Tibial artery (tissue), 4 donors: Measurements from ENCODE around the gene SPSB1.

ENCODE experiments used
- DNase-seq, 2 donors: peaks; one replicate each; pipeline ENCODE4 v3.0.0-alpha.2; 2019
- H3K27ac ChIP-seq, 2 donors: fragments of 200-600 bp; sonication (generic) in 1 of 2; 1 replicate in 1 of 2; 2 replicates in 1 of 2; pipeline ENCODE4 v1.5.1; 2018 to 2019; ENCODE audit warnings: mild to moderate bottlenecking in 1 of 2
- H3K27me3 ChIP-seq, 2 donors: fragments of 200-600 bp; sonication (generic) in 1 of 2; one replicate each; pipeline versions ENCODE4 v1.5.1 to v1.6.0; 2016 to 2019
- H3K36me3 ChIP-seq, 3 donors: fragments of 200-600 bp; sonication (generic) in 2 of 3; one replicate each; pipeline ENCODE4 v1.5.1; 2016 to 2019; ENCODE audit warnings: mild to moderate bottlenecking in 2 of 3
- H3K4me1 ChIP-seq, 4 donors: fragments of 200-600 bp; sonication (generic) in 2 of 4; 1 replicate in 3 of 4; 2 replicates in 1 of 4; pipeline ENCODE4 v1.5.1; 2016 to 2019
- H3K4me3 ChIP-seq, 2 donors: fragments of 200-600 bp; sonication (generic) in 1 of 2; 1 replicate in 1 of 2; 2 replicates in 1 of 2; pipeline ENCODE4 v1.5.1; 2018 to 2019; ENCODE audit warnings: mild to moderate bottlenecking in 2 of 2
- H3K9me3 ChIP-seq, 3 donors: fragments of 200-600 bp; sonication (generic) in 1 of 3; one replicate each; pipeline ENCODE4 v1.5.1; 2016 to 2019
- CTCF ChIP-seq, 2 experiments: fragments of 200-600 bp in 1 of 2; fragments of 450-650 bp in 1 of 2; IDR thresholded peaks; one replicate each; pipeline ENCODE4 v1.5.1; 2017 to 2019; ENCODE audit warnings: antibody characterized with exemption in 2 of 2, mild to moderate bottlenecking in 1 of 2, moderate library complexity in 1 of 2
- intact Hi-C: fragments of 100-400 bp; cut with DNase I; formaldehyde crosslinking; loops from one replicate; pipeline ENCODE4 v1.15.0; 2023; ENCODE audit warnings: low total_unique reads

SPSB1 gene

GRCh38 chr1:9275567-9276034 lies 17.1 kb upstream of the SPSB1 start:
- no peak for TF ChIP-seq CTCF (IDR thresholded peaks at IDR 0.05)
- Histone ChIP-seq H3K27me3 (no peaks in the 10 kb centered on the region), H3K4me3 (no peak overlapping the region), H3K36me3 (peaks cover 0 to 19% (median 0%) of the 10 kb centered on the region in 3 donors), H3K9me3 (no peaks in the 10 kb centered on the region), H3K27ac (no peak overlapping the region), H3K4me1 (peaks cover 0 to 35% (median 15%) of the 10 kb centered on the region in 4 donors)
- peak in 1 of 2 donors; percentile 57 for DNase-seq
- intact Hi-C loops = no loop called here

GRCh38 chr1:9278116-9278515 lies 14.6 kb upstream of the SPSB1 start:
- H3K27me3 ChIP-seq = peaks cover 0 to 8% of the 10 kb centered on the region in 2 donors
- H3K9me3 ChIP-seq = no peaks in the 10 kb centered on the region
- intact Hi-C loops = no loop called here
- no peak for TF ChIP-seq CTCF (IDR thresholded peaks at IDR 0.05)
- peaks cover 0 to 51% (median 20%) of the 10 kb centered on the region in 4 donors for H3K4me1 ChIP-seq
- peak overlapping the region; percentile 52 to 58 for H3K27ac ChIP-seq
- no peaks in the 10 kb centered on the region for H3K36me3 ChIP-seq
- no peak overlapping the region for H3K4me3 ChIP-seq
- DNase-seq = peak in 1 of 2 donors; percentile 70

GRCh38 chr1:9278585-9279153 lies 14.0 kb upstream of the SPSB1 start:
- Histone ChIP-seq H3K27me3 (peaks cover 0 to 8% of the 10 kb centered on the region in 2 donors), H3K4me3 (no peak overlapping the region), H3K36me3 (no peaks in the 10 kb centered on the region), H3K27ac (peak overlapping the region; percentile 52 to 58), H3K9me3 (no peaks in the 10 kb centered on the region), H3K4me1 (peaks cover 0 to 51% (median 20%) of the 10 kb centered on the region in 4 donors)
- no peak for TF ChIP-seq CTCF (IDR thresholded peaks at IDR 0.05)
- intact Hi-C loops = no loop called here
- no peak for DNase-seq

GRCh38 chr1:9279172-9279840 lies 13.4 kb upstream of the SPSB1 start:
- no peak for DNase-seq
- Histone ChIP-seq H3K36me3 (no peaks in the 10 kb centered on the region), H3K27ac (peak overlapping the region; percentile 8 to 58), H3K9me3 (no peaks in the 10 kb centered on the region), H3K4me3 (no peak overlapping the region), H3K4me1 (peaks cover 0 to 51% (median 20%) of the 10 kb centered on the region in 4 donors), H3K27me3 (peaks cover 0 to 8% of the 10 kb centered on the region in 2 donors)
- intact Hi-C loops = no loop called here
- TF ChIP-seq CTCF (IDR thresholded peaks at IDR 0.05) = no peak

GRCh38 chr1:9280015-9280860 lies 12.5 kb upstream of the SPSB1 start:
- Histone ChIP-seq H3K4me1 (peaks cover 0 to 46% (median 19%) of the 10 kb centered on the region in 4 donors), H3K36me3 (no peaks in the 10 kb centered on the region), H3K9me3 (peaks cover 0 to 6% (median 0%) of the 10 kb centered on the region in 3 donors), H3K27me3 (peaks cover 0 to 8% of the 10 kb centered on the region in 2 donors), H3K27ac (no peak overlapping the region), H3K4me3 (no peak overlapping the region)
- intact Hi-C loops = no loop called here
- peak; percentile 76 to 86 for DNase-seq
- no peak for TF ChIP-seq CTCF (IDR thresholded peaks at IDR 0.05)
